Ishikawa (cell line): ENCODE data around the gene ZNF774.

Experiments used
- CEBPB ChIP-seq: IDR thresholded peaks from 2 replicates; pipeline ENCODE4 v1.6.1; 2012
- CREB1 ChIP-seq: IDR thresholded peaks from 2 replicates; pipeline ENCODE4 v1.6.1; 2012; ENCODE audit warnings: low read depth
- EGR1 ChIP-seq: IDR thresholded peaks from 2 replicates; pipeline ENCODE4 v1.6.1; 2012
- EP300 ChIP-seq: IDR thresholded peaks from 2 replicates; pipeline ENCODE4 v1.6.1; 2012; ENCODE audit warnings: borderline replicate concordance
- FOXM1 ChIP-seq: IDR thresholded peaks from 2 replicates; pipeline ENCODE4 v1.6.1; 2012; ENCODE audit warnings: low read depth, borderline replicate concordance
- MAX ChIP-seq: IDR thresholded peaks from 2 replicates; pipeline ENCODE4 v1.6.1; 2012
- NFIC ChIP-seq: IDR thresholded peaks from 2 replicates; pipeline ENCODE4 v1.6.1; 2012
- RAD21 ChIP-seq: IDR thresholded peaks from 2 replicates; pipeline ENCODE4 v1.6.1; 2012; ENCODE audit warnings: low read depth
- TAF1 ChIP-seq: IDR thresholded peaks from 2 replicates; pipeline ENCODE4 v1.6.1; 2012; ENCODE audit warnings: low read depth, mild to moderate bottlenecking
- TEAD4 ChIP-seq: IDR thresholded peaks from 2 replicates; pipeline ENCODE4 v1.6.1; 2012
- USF1 ChIP-seq: IDR thresholded peaks from 2 replicates; pipeline ENCODE4 v1.6.1; 2012
- YY1 ChIP-seq: IDR thresholded peaks from 2 replicates; pipeline ENCODE4 v1.6.1; 2012; ENCODE audit warnings: low read depth
- ZBTB7A ChIP-seq: IDR thresholded peaks from 2 replicates; pipeline ENCODE4 v1.6.1; 2012; ENCODE audit warnings: low read depth

- TF ChIP-seq MAX (no peak), TAF1 (no peak), CREB1 (no peak), RAD21 (no peak), ZBTB7A (no peak), EGR1 (no peak), EP300 (no peak), FOXM1 (no peak), TEAD4 (no peak), YY1 (no peak), USF1 (no peak), NFIC (no peak), CEBPB (no peak)
These were observed 59.1 kb downstream of the ZNF774 start for GRCh38 chr15:90411176-90411575.
